ENCODE data around the gene DYNC1H1.

The DYNC1H1 gene

DNA sequence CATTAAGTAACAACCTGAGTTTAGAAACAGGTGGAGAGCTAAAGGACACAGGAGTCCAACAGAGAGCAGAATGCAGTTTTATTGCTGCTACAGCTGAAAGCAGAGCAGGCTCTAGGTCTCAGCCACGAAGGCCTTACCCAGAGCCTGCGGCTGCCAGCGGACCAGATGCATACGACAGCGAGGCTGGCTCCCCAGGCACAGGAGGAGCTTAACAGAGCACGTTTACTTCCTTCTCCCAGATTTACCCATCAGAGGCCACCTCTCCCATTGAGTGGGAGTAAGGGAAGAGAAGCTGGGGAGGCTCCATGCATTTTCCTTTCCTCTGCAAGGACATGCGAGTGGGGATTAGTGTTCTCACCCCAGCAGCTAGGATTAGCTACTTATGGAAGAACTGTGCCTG lies 22.6 kb downstream of the DYNC1H1 start:
- no peak for DNase-seq (ENCODE audit: low read depth)
- TF ChIP-seq, protein P1, sequence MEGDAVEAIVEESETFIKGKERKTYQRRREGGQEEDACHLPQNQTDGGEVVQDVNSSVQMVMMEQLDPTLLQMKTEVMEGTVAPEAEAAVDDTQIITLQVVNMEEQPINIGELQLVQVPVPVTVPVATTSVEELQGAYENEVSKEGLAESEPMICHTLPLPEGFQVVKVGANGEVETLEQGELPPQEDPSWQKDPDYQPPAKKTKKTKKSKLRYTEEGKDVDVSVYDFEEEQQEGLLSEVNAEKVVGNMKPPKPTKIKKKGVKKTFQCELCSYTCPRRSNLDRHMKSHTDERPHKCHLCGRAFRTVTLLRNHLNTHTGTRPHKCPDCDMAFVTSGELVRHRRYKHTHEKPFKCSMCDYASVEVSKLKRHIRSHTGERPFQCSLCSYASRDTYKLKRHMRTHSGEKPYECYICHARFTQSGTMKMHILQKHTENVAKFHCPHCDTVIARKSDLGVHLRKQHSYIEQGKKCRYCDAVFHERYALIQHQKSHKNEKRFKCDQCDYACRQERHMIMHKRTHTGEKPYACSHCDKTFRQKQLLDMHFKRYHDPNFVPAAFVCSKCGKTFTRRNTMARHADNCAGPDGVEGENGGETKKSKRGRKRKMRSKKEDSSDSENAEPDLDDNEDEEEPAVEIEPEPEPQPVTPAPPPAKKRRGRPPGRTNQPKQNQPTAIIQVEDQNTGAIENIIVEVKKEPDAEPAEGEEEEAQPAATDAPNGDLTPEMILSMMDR (IDR thresholded peaks at IDR 0.05; ENCODE audit: low read length, missing control alignments): no peak
- H3K4me3 ChIP-seq (replicated peaks; ENCODE audit: low read depth, low read length): no peak overlapping the region

DNA sequence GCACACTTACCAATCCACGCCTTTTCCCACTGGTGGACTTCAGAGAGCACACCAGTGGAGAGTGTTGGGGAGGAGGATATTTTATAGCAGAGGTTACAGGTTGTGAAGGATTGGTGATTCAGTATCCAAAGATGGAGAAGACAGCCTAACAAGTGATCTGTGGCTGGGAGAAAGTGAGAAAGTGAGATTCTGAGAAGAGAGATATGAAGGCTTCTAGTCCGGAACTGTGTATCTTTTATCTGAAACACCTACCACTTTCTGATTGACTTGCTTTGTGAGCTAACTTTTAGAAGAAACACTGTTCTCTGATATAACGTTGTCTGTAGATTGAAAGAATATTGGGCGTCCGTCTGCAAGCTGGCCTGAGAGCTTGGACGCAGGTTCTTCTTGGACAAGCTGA lies 24.0 kb downstream of the DYNC1H1 start:
- DNase-seq (ENCODE audit: low read depth): no peak
- TF ChIP-seq, protein P1 (IDR thresholded peaks at IDR 0.05; ENCODE audit: low read length, missing control alignments): no peak
- H3K4me3 ChIP-seq (replicated peaks; ENCODE audit: low read depth, low read length): no peak overlapping the region

DNA sequence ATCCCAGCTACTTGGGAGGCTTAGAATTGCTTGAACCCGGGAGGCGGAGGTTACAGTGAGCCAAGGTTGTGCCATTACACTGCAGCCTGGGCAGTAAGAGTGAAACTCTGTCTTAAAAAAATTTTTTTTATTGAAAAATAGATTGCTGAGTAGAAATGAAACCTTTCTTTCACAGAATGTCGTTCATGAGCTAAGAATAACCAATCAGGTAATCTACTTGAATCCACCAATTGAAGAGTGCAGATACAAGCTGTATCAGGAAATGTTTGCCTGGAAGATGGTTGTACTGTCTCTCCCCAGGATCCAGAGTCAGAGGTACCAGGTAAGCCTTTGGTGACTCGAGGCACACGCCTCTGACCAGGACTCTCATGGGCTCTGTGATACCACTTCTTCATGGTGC lies 27.0 kb downstream of the DYNC1H1 start:
- TF ChIP-seq, protein P1 (IDR thresholded peaks at IDR 0.05; ENCODE audit: low read length, missing control alignments): no peak

DNA sequence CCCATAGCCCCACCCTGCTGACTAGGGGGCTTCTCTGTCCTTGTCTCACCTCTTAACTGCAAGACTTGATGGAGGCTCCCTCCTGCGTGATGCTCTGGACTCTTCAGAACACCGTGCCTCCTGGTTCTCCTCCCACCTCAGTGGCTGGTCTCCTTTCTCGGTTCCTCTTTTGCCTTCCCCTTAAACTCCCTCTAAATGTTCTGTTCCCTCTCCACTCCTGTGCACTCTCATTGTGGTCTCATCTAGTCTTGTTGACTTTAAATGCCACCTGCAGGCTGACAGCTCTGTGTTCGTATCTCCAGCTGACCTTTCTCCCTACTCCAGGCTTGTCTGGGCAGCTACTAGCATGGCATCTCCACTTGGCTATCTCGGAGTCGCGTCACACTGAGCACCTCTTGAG lies 28.3 kb downstream of the DYNC1H1 start:
- TF ChIP-seq, protein P1 (IDR thresholded peaks at IDR 0.05; ENCODE audit: low read length, missing control alignments): no peak
- no peak for DNase-seq (ENCODE audit: low read depth)
- H3K4me3 ChIP-seq (replicated peaks; ENCODE audit: low read depth, low read length): no peak overlapping the region

More for the DNA sequence above, 27.0 kb downstream of the DYNC1H1 start:
- no peak for DNase-seq (ENCODE audit: low read depth)
- no peak overlapping the region for H3K4me3 ChIP-seq (replicated peaks; ENCODE audit: low read depth, low read length)

DNA sequence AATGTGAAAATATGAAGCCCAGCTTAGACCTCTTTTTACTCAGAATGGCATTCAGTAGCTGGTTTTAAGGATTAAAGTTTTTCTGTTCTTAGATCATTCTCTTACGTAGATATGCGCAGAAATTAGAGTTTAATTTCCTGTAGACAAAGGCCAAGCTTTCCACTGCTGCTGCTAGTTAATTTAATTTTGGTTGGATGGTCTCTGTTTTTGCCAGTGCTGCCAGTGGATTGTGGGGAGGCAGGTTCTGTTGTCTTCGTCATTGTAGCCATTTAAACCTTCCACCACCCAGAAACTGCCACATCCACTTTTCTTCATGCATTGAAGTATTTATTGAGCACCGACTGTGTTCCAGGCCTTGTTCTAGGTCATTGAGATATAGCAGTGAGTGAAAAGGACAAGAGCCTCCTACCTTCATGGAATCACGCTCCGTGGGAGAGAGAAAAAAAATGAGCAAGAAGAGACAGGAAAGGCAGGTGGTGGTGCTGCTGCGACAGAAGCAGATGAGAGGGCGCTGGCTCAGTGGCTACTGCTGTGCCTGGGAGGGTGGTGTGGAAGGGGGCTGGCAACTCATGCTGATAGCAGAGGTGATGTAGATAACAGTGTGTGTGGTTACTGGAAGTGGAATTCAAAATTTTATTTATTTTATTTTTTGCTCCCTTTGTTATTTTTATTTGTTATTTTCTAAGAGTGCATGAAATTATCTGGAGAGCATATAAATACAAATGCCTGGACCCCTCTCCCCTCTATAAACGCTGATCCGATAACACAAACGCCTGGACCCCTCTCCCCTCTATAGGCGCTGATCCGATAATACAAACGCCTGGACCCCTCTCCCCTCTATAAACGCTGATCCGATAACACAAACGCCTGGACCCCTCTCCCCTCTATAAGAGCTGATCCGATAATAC lies 33.3 kb downstream of the DYNC1H1 start:
- no peak for DNase-seq (ENCODE audit: low read depth)
- no peak overlapping the region for H3K4me3 ChIP-seq (replicated peaks; ENCODE audit: low read depth, low read length)
- TF ChIP-seq, protein P1 (IDR thresholded peaks at IDR 0.05; ENCODE audit: low read length, missing control alignments): no peak

DNA sequence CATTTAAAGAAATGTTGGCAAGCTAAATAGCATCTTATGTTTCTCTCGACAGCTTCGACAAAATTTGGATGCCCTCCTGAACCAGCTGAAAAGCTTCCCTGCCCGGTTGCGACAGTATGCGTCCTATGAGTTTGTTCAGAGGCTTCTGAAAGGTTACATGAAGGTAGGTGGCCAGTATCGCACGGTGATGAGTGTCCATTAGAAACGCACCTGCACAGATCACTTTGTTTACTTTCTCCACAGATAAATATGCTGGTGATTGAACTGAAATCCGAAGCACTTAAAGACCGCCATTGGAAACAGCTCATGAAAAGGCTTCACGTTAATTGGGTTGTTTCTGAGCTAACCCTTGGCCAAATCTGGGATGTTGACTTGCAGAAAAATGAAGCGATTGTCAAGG lies 36.5 kb downstream of the DYNC1H1 start:
- H3K4me3 ChIP-seq (replicated peaks; ENCODE audit: low read depth, low read length): no peak overlapping the region
- TF ChIP-seq, protein P1 (IDR thresholded peaks at IDR 0.05; ENCODE audit: low read length, missing control alignments): no peak
- DNase-seq (ENCODE audit: low read depth): no peak

DNA sequence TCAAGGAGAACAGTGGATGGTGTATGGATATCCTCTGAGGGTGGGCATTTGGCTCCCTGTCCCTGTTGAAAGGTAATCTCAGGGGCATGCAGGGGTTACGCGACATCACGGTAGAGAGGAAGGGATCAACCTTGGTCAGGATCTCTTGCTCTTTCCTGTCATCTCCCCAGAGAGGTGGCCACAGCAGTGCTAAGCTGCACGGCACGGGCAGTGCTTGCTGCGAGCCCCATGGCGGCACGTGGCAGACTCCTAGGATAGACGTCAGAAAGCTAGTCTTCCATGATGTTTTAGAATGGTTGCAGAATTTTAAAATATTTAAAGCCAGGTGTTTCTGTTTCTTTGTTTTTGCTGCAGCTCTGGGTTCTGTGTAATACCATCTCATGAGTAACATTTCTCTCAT lies 41.0 kb downstream of the DYNC1H1 start:
- TF ChIP-seq, protein P1 (IDR thresholded peaks at IDR 0.05; ENCODE audit: low read length, missing control alignments): no peak
- H3K4me3 ChIP-seq (replicated peaks; ENCODE audit: low read depth, low read length): no peak overlapping the region

More for the DNA sequence above, 41.0 kb downstream of the DYNC1H1 start:
- DNase-seq (ENCODE audit: low read depth): no peak

Data from fibroblast of pulmonary artery (primary cell).